GM23338 (cell line): ENCODE measurements around the gene P2RY6. TPM values are rescaled to one million over a fixed set of nuclear protein-coding genes. Genes with fewer than 3 reads are reported as not detected.

Experiments used
- ATAC-seq: fragments of 200-7000 bp; cut with Tn5 transposase; 3 replicates; pipeline ENCODE4 v1.9.1; 2020
- DNase-seq: peaks from one replicate; pipeline ENCODE4 v3.0.0-alpha.2; 2015; ENCODE audit warnings: low spot score
- H2AFZ ChIP-seq: fragments of 200-600 bp; sonication (generic); 2 replicates; pipeline ENCODE4 v1.8.0; 2016; ENCODE audit warnings: antibody characterized with exemption, mild to moderate bottlenecking, moderate library complexity
- H3F3A ChIP-seq: fragments of 200-600 bp; sonication (generic); replicated peaks from 2 replicates; pipeline ENCODE4 v1.8.0; 2017; ENCODE audit warnings: antibody characterized with exemption, mixed run types, low read depth
- H3K27ac ChIP-seq: fragments of 200-600 bp; sonication (generic); 2 replicates; pipeline ENCODE4 v1.6.1; 2016; ENCODE audit warnings: low read depth
- H3K27me3 ChIP-seq: fragments of 200-600 bp; sonication (generic); 2 replicates; pipeline ENCODE4 v1.8.0; 2016; ENCODE audit warnings: mild to moderate bottlenecking, mixed run types, moderate library complexity; ENCODE audit not compliant: insufficient read depth
- H3K36me3 ChIP-seq: fragments of 200-600 bp; sonication (generic); 2 replicates; pipeline ENCODE4 v1.8.0; 2016; ENCODE audit warnings: mild to moderate bottlenecking; ENCODE audit not compliant: insufficient read depth
- H3K4me1 ChIP-seq: fragments of 200-600 bp; sonication (generic); 2 replicates; pipeline ENCODE4 v1.8.0; 2016; ENCODE audit warnings: mild to moderate bottlenecking, moderate library complexity; ENCODE audit not compliant: insufficient read depth
- H3K4me2 ChIP-seq: fragments of 200-600 bp; sonication (generic); 2 replicates; pipeline ENCODE4 v1.7.1; 2017; ENCODE audit warnings: mixed run types
- H3K4me3 ChIP-seq: fragments of 200-600 bp; sonication (generic); 2 replicates; pipeline ENCODE4 v1.6.1; 2016; ENCODE audit warnings: mixed run types
- H3K79me2 ChIP-seq: fragments of 200-600 bp; sonication (generic); replicated peaks from 2 replicates; pipeline ENCODE4 v1.8.0; 2017; ENCODE audit warnings: mild to moderate bottlenecking; ENCODE audit not compliant: insufficient read depth
- H3K9me2 ChIP-seq: fragments of 200-600 bp; sonication (generic); 2 replicates; pipeline ENCODE4 v1.8.0; 2017; ENCODE audit not compliant: insufficient read depth
- H4K20me1 ChIP-seq: fragments of 200-600 bp; sonication (generic); replicated peaks from 2 replicates; pipeline ENCODE4 v1.8.0; 2017; ENCODE audit warnings: mild to moderate bottlenecking; ENCODE audit not compliant: insufficient read depth
- H3K27ac Mint-ChIP-seq: 2 replicates; pipeline ENCODE4 v1.8.0; 2020; ENCODE audit warnings: inconsistent platforms, mild to moderate bottlenecking, moderate library complexity, mixed read lengths
- H3K27me3 Mint-ChIP-seq: 3 replicates; pipeline ENCODE4 v1.8.0; 2022; ENCODE audit warnings: low read depth, mild to moderate bottlenecking, moderate library complexity, mixed read lengths, inconsistent platforms; ENCODE audit not compliant: insufficient read depth, poor library complexity
- H3K36me3 Mint-ChIP-seq: 3 replicates; pipeline ENCODE4 v1.8.0; 2021; ENCODE audit warnings: low read depth, mild to moderate bottlenecking, inconsistent platforms, moderate library complexity, mixed read lengths
- H3K4me1 Mint-ChIP-seq: 3 replicates; pipeline ENCODE4 v1.8.0; 2020; ENCODE audit warnings: mild to moderate bottlenecking, inconsistent platforms, mixed read lengths
- H3K4me3 Mint-ChIP-seq: 3 replicates; pipeline ENCODE4 v1.8.0; 2021; ENCODE audit warnings: moderate library complexity, mild to moderate bottlenecking, inconsistent platforms, mixed read lengths
- H3K9me3 Mint-ChIP-seq: 3 replicates; pipeline ENCODE4 v1.8.0; 2020; ENCODE audit warnings: moderate library complexity, mild to moderate bottlenecking, inconsistent platforms, mixed read lengths
- CREB1 ChIP-seq: fragments of 250-450 bp; sonication (Bioruptor Pico); IDR thresholded peaks from 2 replicates; pipeline ENCODE4 v1.5.0; 2020; ENCODE audit warnings: low read depth, mild to moderate bottlenecking, moderate library complexity
- CTCF ChIP-seq, 2 experiments: fragments of 200-600 bp in 1 of 2; sonication (generic) in 1 of 2; conservative IDR thresholded peaks; 2 replicates each; pipeline versions ENCODE4 v1.5.1 to v1.6.1; 2016 to 2017; ENCODE audit warnings: antibody characterized with exemption in 2 of 2, low read depth in 2 of 2, mild to moderate bottlenecking in 2 of 2, moderate library complexity in 1 of 2
- ETS1 ChIP-seq: IDR thresholded peaks from 2 replicates; pipeline ENCODE4 v1.6.1; 2016; ENCODE audit warnings: antibody characterized with exemption
- EZH2 ChIP-seq: fragments of 200-600 bp; sonication (generic); IDR thresholded peaks from one replicate; pipeline ENCODE4 v1.8.0; 2017; ENCODE audit warnings: antibody characterized with exemption, mild to moderate bottlenecking, low read depth; ENCODE audit not compliant: unreplicated experiment
- EZH2phosphoT487 ChIP-seq: fragments of 200-600 bp; sonication (generic); IDR thresholded peaks from one replicate; pipeline ENCODE4 v1.8.1; 2018; ENCODE audit warnings: antibody characterized with exemption; ENCODE audit not compliant: unreplicated experiment
- JUNB ChIP-seq: IDR thresholded peaks from one replicate; pipeline ENCODE4 v1.6.1; 2016; ENCODE audit warnings: antibody characterized with exemption; ENCODE audit not compliant: unreplicated experiment
- NANOG ChIP-seq: IDR thresholded peaks from 2 replicates; pipeline ENCODE4 v1.6.1; 2016; ENCODE audit warnings: antibody characterized with exemption, borderline replicate concordance
- POLR2AphosphoS5 ChIP-seq: IDR thresholded peaks from 2 replicates; pipeline ENCODE4 v1.6.1; 2016; ENCODE audit warnings: antibody characterized with exemption, low read depth
- REST ChIP-seq: IDR thresholded peaks from one replicate; pipeline ENCODE4 v1.6.1; 2018; ENCODE audit warnings: antibody characterized with exemption; ENCODE audit not compliant: unreplicated experiment
- STAT1 ChIP-seq: IDR thresholded peaks from one replicate; pipeline ENCODE4 v1.6.1; 2016; ENCODE audit warnings: antibody characterized with exemption; ENCODE audit not compliant: unreplicated experiment
- ZNF114 ChIP-seq: fragments of 250-450 bp; sonication (Bioruptor Pico); IDR thresholded peaks from 2 replicates; pipeline ENCODE4 v1.5.0; 2020; ENCODE audit warnings: mild to moderate bottlenecking, moderate library complexity
- ZNF331 ChIP-seq: fragments of 250-450 bp; sonication (Bioruptor Pico); IDR thresholded peaks from 2 replicates; pipeline ENCODE4 v1.5.0; 2020; ENCODE audit warnings: low read depth, mild to moderate bottlenecking, moderate library complexity
- ZNF462 ChIP-seq: fragments of 250-450 bp; sonication (Bioruptor Pico); IDR thresholded peaks from 2 replicates; pipeline ENCODE4 v1.5.0; 2020; ENCODE audit warnings: mild to moderate bottlenecking, moderate library complexity
- long read RNA-seq: library from polyadenylated mRNA; unstranded; transcript quantifications from one replicate; pipeline ENCODE4 v2.0.0, GENCODE V29; 2020; ENCODE audit not compliant: unreplicated experiment
- polyA plus RNA-seq: library from polyadenylated mRNA; unstranded; fragments of >200 nt; fragmentation: Nextera tagmentation; extraction: Ambion mirVana; gene quantifications from 2 replicates; pipeline ENCODE4 v1.2.1, GENCODE V29; 2016
- total RNA-seq: library from RNA; depleted of rRNA; stranded (reverse); fragments of >200 nt; shearing (Covaris generic); gene quantifications from 2 replicates; pipeline ENCODE4 v1.2.3, GENCODE V29; 2014; rRNA removed

The P2RY6 gene
- not detected in 2 replicates for total RNA-seq
- polyA plus RNA-seq, result 0.40 TPM in 1 of 2 replicates, not detected in the other
- long read RNA-seq, result 0 reads

DNA sequence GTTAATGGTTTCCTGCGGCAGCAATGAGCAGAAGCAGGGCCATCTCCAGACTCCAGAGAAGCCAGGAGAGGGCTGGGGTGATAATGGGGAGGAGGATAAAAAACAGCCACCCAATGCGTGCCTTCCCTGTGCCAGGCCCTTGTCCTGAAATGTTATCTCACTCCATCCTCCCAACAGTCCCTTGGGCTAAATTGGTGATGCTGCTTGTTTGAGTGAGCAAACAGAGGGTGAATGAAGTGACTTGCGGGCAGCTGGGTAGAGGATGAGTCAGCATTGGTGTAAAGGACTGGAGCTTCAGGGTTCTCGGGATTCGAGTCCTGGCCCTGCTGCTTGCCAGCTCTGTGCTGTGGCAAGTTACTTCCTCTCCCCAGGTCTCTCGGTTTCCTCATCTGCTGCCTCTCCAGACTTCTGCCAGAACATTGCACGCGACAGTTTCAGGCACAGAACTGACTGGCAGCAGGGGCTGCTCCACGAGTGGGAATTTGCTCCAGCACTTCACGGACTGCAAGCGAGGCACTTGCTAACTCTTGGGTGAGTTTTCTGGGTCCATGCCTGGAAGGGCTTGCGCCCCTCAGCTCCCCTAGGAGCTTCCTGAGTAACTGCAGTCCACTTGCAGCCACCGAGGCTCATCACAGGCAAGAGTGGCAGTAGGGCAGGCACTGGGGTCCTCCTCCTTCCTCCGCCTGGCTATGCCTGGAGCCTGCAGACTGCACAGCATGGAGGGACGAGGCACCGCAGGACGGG lies at the start of gene P2RY6:
P2RY6 (plus strand) TSS at position 403 of the 744 bp plus-strand sequence. CDS start 24,181 bp downstream, outside the sequence.
- peak; percentile 28 for DNase-seq
- Histone ChIP-seq H3K4me2 (no peak within 1 kb of the TSS), H3K9me2 (no peaks in the 10 kb centered on the region), H3K4me1 (peaks cover 3% of the 10 kb centered on the region; the same call in 1 of the 2 replicates), H3K4me3 (no peak within 1 kb of the TSS), H2AFZ (peak within 1 kb of the TSS; percentile 90), H3K27ac (no peak within 1 kb of the TSS), H3K36me3 (no peaks in the 10 kb centered on the region), H3K79me2 (no peaks in the 10 kb centered on the region), H3K27me3 (no peaks in the 10 kb centered on the region), H4K20me1 (no peaks in the 10 kb centered on the region), H3F3A (no peaks in the 10 kb centered on the region)
- TF ChIP-seq ZNF462 (CRISPR knock-in tag) (no peak), ETS1 (no peak), JUNB (no peak), CREB1 (CRISPR knock-in tag) (no peak), EZH2phosphoT487 (no peak), POLR2AphosphoS5 (no peak), ZNF114 (no peak), ZNF331 (CRISPR knock-in tag) (no peak), EZH2 (no peak), REST (no peak), CTCF (conservative IDR thresholded peaks at IDR 0.05; ENCODE audit: low read depth in 2 of 2) (no peak), NANOG (no peak), STAT1 (no peak)
- Mint-ChIP-seq H3K4me1 (peaks cover 46% of the 10 kb centered on the region), H3K4me3 (no peak within 1 kb of the TSS), H3K27me3 (peaks cover 18% of the 10 kb centered on the region), H3K9me3 (no peaks in the 10 kb centered on the region), H3K36me3 (no peaks in the 10 kb centered on the region), H3K27ac (peak within 1 kb of the TSS; percentile 74)
- ATAC-seq, result peak; percentile 18
